Neural crest cell (in vitro differentiated cells): ENCODE measurements around the gene SST. TPM values are rescaled to one million over a fixed set of nuclear protein-coding genes. Genes with fewer than 3 reads are reported as not detected.
"Not testable (repeated sequence)": the region's sequence is repeated elsewhere in the genome, so short reads cannot be mapped to it uniquely, and the experiment has no call there.

ENCODE experiments used
- DNase-seq: peaks from one replicate; pipeline ENCODE4 v3.0.0; 2021; ENCODE audit warnings: low read depth, mixed read lengths, low spot score
- H3K27ac Mint-ChIP-seq: one replicate; pipeline ENCODE4 v1.8.0; 2021; ENCODE audit warnings: mild to moderate bottlenecking, mixed read lengths; ENCODE audit not compliant: unreplicated experiment
- H3K27me3 Mint-ChIP-seq: 2 replicates; pipeline ENCODE4 v1.8.0; 2021; ENCODE audit warnings: low read depth, mild to moderate bottlenecking, mixed read lengths
- H3K36me3 Mint-ChIP-seq: 2 replicates; pipeline ENCODE4 v1.8.0; 2021; ENCODE audit warnings: low read depth, mild to moderate bottlenecking, mixed read lengths
- H3K4me1 Mint-ChIP-seq: 2 replicates; pipeline ENCODE4 v1.8.0; 2021; ENCODE audit warnings: mixed read lengths
- H3K4me3 Mint-ChIP-seq: one replicate; pipeline ENCODE4 v1.8.0; 2021; ENCODE audit warnings: mild to moderate bottlenecking, mixed read lengths
- H3K9me3 Mint-ChIP-seq: 2 replicates; pipeline ENCODE4 v1.8.0; 2021; ENCODE audit warnings: mixed read lengths
- CTCF ChIP-seq: fragments of 200-600 bp; sonication (generic); conservative IDR thresholded peaks from 2 replicates; pipeline ENCODE4 v1.5.0; 2021; ENCODE audit warnings: antibody characterized with exemption, mild to moderate bottlenecking
- total RNA-seq: library from RNA; stranded (reverse); gene quantifications from 2 replicates; pipeline ENCODE4 v1.2.1, GENCODE V29; 2021

Gene SST
- total RNA-seq, 1 donor from 2014 or later, result 4.5 TPM

GRCh38 chr3:187684444-187684843 is 14.2 kb upstream of the SST start:
- H3K27me3 Mint-ChIP-seq, result peaks cover 33% of the 10 kb centered on the region
- no peak overlapping the region for H3K27ac Mint-ChIP-seq
- H3K4me1 Mint-ChIP-seq, result peaks cover 3% of the 10 kb centered on the region
- peaks cover 6% of the 10 kb centered on the region for H3K9me3 Mint-ChIP-seq
- H3K36me3 Mint-ChIP-seq, result no peaks in the 10 kb centered on the region
- no peak for TF ChIP-seq CTCF
- no peak for DNase-seq
- no peak overlapping the region for H3K4me3 Mint-ChIP-seq

- H3K4me3 Mint-ChIP-seq, H3K4me1 Mint-ChIP-seq, H3K36me3 Mint-ChIP-seq, H3K9me3 Mint-ChIP-seq, H3K27ac Mint-ChIP-seq, DNase-seq: not testable (repeated sequence)
- H3K27me3 Mint-ChIP-seq, result peaks cover 40% of the 10 kb centered on the region
These were observed 11.6 kb upstream of the SST start for GRCh38 chr3:187681756-187682155.

GRCh38 chr3:187679638-187680396 is 9.6 kb upstream of the SST start:
- H3K36me3 Mint-ChIP-seq, result no peaks in the 10 kb centered on the region
- peak; percentile 89 for TF ChIP-seq CTCF
- H3K4me3 Mint-ChIP-seq, result no peak overlapping the region
- DNase-seq, result peak; percentile 88
- no peaks in the 10 kb centered on the region for H3K9me3 Mint-ChIP-seq
- H3K27me3 Mint-ChIP-seq, result peaks cover 48% of the 10 kb centered on the region
- H3K4me1 Mint-ChIP-seq, result peaks cover 5% of the 10 kb centered on the region
- H3K27ac Mint-ChIP-seq, result peak overlapping the region; percentile 7

GRCh38 chr3:187678726-187679268 is 8.6 kb upstream of the SST start:
- peaks cover 5% of the 10 kb centered on the region for H3K4me1 Mint-ChIP-seq
- H3K27ac Mint-ChIP-seq, result no peak overlapping the region
- H3K27me3 Mint-ChIP-seq, result peaks cover 52% of the 10 kb centered on the region
- H3K9me3 Mint-ChIP-seq, result no peaks in the 10 kb centered on the region
- peak; percentile 82 for TF ChIP-seq CTCF
- H3K4me3 Mint-ChIP-seq, result no peak overlapping the region
- no peaks in the 10 kb centered on the region for H3K36me3 Mint-ChIP-seq
- peak; percentile 47 for DNase-seq

- Mint-ChIP-seq H3K9me3 (no peaks in the 10 kb centered on the region), H3K27ac (peak overlapping the region; percentile 23)
These were observed 7.4 kb upstream of the SST start for GRCh38 chr3:187677604-187678003.

More at GRCh38 chr3:187677604-187678003, 7.4 kb upstream of the SST start:
- no peak for DNase-seq
- Mint-ChIP-seq H3K27me3 (peaks cover 55% of the 10 kb centered on the region), H3K4me1 (peaks cover 5% of the 10 kb centered on the region), H3K4me3 (no peak overlapping the region), H3K36me3 (no peaks in the 10 kb centered on the region)
- no peak for TF ChIP-seq CTCF
